Stomach smooth muscle (tissue), 2 donors: ENCODE results near the gene EPRS1.
"Not testable (repeated sequence)": the region's sequence is repeated elsewhere in the genome, so short reads cannot be mapped to it uniquely, and the experiment has no call there.

Experiments used
- H3K27ac ChIP-seq: one replicate; pipeline ENCODE4 v1.7.0; 2013; ENCODE audit warnings: mild to moderate bottlenecking, low read length, inconsistent platforms
- H3K27me3 ChIP-seq, 2 donors: one replicate each; pipeline ENCODE4 v1.7.0; 2013; ENCODE audit warnings: low read length in 2 of 2; ENCODE audit not compliant: insufficient read depth in 2 of 2, control insufficient read depth in 1 of 2
- H3K36me3 ChIP-seq, 2 donors: one replicate each; pipeline ENCODE4 v1.7.0; 2013; ENCODE audit warnings: low read length in 2 of 2; ENCODE audit not compliant: control insufficient read depth in 2 of 2, insufficient read depth in 2 of 2
- H3K4me1 ChIP-seq: one replicate; pipeline ENCODE4 v1.7.0; 2013; ENCODE audit warnings: low read length; ENCODE audit not compliant: control insufficient read depth, insufficient read depth
- H3K4me3 ChIP-seq, 2 donors: one replicate each; pipeline ENCODE4 v1.7.0; 2013; ENCODE audit warnings: low read length in 2 of 2
- H3K9ac ChIP-seq, 2 donors: one replicate each; pipeline ENCODE4 v1.7.0; 2013; ENCODE audit warnings: low read length in 2 of 2, mild to moderate bottlenecking in 1 of 2
- H3K9me3 ChIP-seq, 2 donors: one replicate each; pipeline ENCODE4 v1.7.0; 2013; ENCODE audit warnings: low read length in 2 of 2; ENCODE audit not compliant: control insufficient read depth in 2 of 2
- donor health status: healthy.
- donor health status: Pancreatic carcinoma.

EPRS1 gene

GRCh38 chr1:220046052-220046930 is at the start of gene EPRS1:
Gene EPRS1 (minus strand): TSS chr1:220046505. CDS start chr1:220046388, 117 bp downstream.
- H3K4me3 ChIP-seq, result peak within 1 kb of the TSS; percentile 99
- peak within 1 kb of the TSS; percentile 91 for H3K9ac ChIP-seq
- peak within 1 kb of the TSS; percentile 76 for H3K27ac ChIP-seq
- no peaks in the 10 kb centered on the region for H3K9me3 ChIP-seq
- no peaks in the 10 kb centered on the region for H3K36me3 ChIP-seq
- peaks cover 9% of the 10 kb centered on the region for H3K4me1 ChIP-seq
- no peaks in the 10 kb centered on the region for H3K27me3 ChIP-seq

GRCh38 chr1:220094016-220094911 is 48.0 kb upstream of the EPRS1 start, which contains the start of gene IARS2:
Gene IARS2 (plus strand): TSS chr1:220094132. CDS start chr1:220094217, 85 bp downstream.
- Histone ChIP-seq H3K9ac (peak within 1 kb of the TSS; percentile 80 to 87), H3K27ac (peak within 1 kb of the TSS; percentile 53), H3K4me1 (peaks cover 22% of the 10 kb centered on the region)

GRCh38 chr1:220093361-220094015 is 47.2 kb upstream of the EPRS1 start:
- Histone ChIP-seq H3K36me3 (peaks cover 3 to 7% of the 10 kb centered on the region in 2 donors), H3K9me3 (no peaks in the 10 kb centered on the region), H3K4me1 (peaks cover 22% of the 10 kb centered on the region), H3K4me3 (peak overlapping the region in 1 of 2 donors; percentile 93), H3K27ac (no peak overlapping the region), H3K27me3 (no peaks in the 10 kb centered on the region), H3K9ac (peak overlapping the region in 1 of 2 donors; percentile 6)

More at GRCh38 chr1:220094016-220094911, 48.0 kb upstream of the EPRS1 start, which contains the start of gene IARS2:
- peaks cover 3 to 7% of the 10 kb centered on the region in 2 donors for H3K36me3 ChIP-seq
- H3K27me3 ChIP-seq, result no peaks in the 10 kb centered on the region
- H3K4me3 ChIP-seq, result peak within 1 kb of the TSS; percentile 93 to 95
- H3K9me3 ChIP-seq, result no peaks in the 10 kb centered on the region

- Histone ChIP-seq H3K4me1 (peaks cover 22% of the 10 kb centered on the region), H3K27me3 (no peaks in the 10 kb centered on the region), H3K36me3 (peaks cover 0 to 2% of the 10 kb centered on the region in 2 donors), H3K27ac (no peak overlapping the region), H3K9ac (no peak overlapping the region), H3K9me3 (no peaks in the 10 kb centered on the region), H3K4me3 (no peak overlapping the region)
These were observed 46.4 kb upstream of the EPRS1 start for GRCh38 chr1:220092694-220093093.

DNA sequence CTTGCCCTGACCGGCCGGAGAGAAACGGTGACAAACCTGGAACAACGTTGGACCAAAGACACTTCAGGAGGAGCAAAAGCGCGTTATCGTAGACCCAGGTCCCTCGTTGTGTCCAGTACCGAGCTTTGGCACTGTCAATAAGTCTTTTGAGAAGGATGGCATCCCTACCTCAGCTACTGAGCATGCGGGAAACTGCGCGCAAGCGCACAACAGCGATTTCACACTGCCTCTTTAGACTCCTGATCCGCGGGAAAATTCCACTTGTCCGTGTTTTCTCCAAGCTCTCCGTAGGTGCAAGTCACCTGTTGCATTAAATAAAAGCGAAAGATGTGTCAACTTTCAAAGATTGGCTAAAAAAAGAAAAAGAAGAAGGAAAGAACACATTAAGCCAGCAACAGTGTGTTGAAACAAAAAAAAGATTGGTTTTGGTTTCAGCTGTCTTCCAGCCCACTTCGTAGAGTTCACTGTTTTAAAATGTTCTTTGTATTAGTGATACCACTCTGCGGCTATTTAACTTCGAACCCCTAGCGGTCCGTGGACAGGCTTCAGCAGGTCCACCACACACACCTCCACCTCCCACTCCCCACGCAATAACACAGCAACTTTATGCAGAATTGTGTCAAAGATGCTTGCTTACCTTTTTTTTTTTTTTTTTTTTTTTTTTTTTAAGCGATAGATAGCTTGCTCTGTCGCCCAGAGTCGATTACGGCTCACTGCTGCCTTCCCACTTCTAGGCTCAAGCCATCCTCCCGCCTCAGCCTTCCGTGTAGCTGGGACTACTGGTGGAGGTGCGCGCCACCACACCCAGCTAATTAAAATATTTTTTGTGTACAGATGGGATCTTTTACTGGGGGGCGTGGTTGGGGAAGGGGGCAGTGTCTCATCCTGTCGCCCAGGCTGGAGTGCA is 43.6 kb upstream of the EPRS1 start, which contains the start of gene BPNT1:
BPNT1 (minus strand) TSS at position 139 of the 907 bp plus-strand sequence. CDS start 9,942 bp downstream, outside the sequence.
- Histone ChIP-seq H3K4me1 (peaks cover 15% of the 10 kb centered on the region), H3K4me3 (peak within 1 kb of the TSS; percentile 85 to 99), H3K9ac (peak within 1 kb of the TSS; percentile 68 to 77), H3K27ac (no peak within 1 kb of the TSS), H3K9me3 (no peaks in the 10 kb centered on the region), H3K27me3 (no peaks in the 10 kb centered on the region), H3K36me3 (no peaks in the 10 kb centered on the region)

GRCh38 chr1:220086261-220086686 is 40.0 kb upstream of the EPRS1 start:
- H3K9me3 ChIP-seq, H3K4me3 ChIP-seq, H3K27ac ChIP-seq, H3K36me3 ChIP-seq, H3K9ac ChIP-seq, H3K4me1 ChIP-seq, H3K27me3 ChIP-seq: not testable (repeated sequence)

- Histone ChIP-seq H3K36me3 (no peaks in the 10 kb centered on the region), H3K27ac (no peak overlapping the region), H3K9ac (no peak overlapping the region), H3K9me3 (no peaks in the 10 kb centered on the region), H3K4me3 (no peak overlapping the region), H3K27me3 (no peaks in the 10 kb centered on the region), H3K4me1 (no peaks in the 10 kb centered on the region)
These were observed 38.2 kb upstream of the EPRS1 start for GRCh38 chr1:220084460-220084859.

DNA sequence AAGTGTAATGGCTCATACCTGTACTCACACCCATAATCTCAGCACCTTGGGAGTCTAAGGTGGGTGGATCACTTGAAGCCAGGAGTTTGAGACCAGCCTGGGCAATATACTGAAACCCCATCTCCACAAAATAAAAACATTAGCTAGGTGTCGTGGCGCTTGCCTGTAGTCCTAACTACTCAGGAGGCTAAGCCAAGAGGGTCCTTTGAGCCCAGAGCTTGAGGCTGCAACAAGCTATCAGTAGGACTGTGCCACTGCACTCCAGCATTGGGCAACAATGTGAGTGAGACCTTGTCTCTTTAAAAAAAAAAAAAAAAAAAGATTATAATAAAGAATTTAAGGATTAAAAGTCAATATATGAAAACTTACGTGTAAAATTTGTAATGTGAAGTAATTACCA is 31.6 kb upstream of the EPRS1 start:
- H3K4me1 ChIP-seq, result no peaks in the 10 kb centered on the region
- H3K27ac ChIP-seq, result no peak overlapping the region
- H3K36me3 ChIP-seq, result peaks cover 0 to 2% of the 10 kb centered on the region in 2 donors
- H3K27me3 ChIP-seq, result no peaks in the 10 kb centered on the region
- H3K9me3 ChIP-seq, result no peaks in the 10 kb centered on the region
- no peak overlapping the region for H3K9ac ChIP-seq
- H3K4me3 ChIP-seq, result no peak overlapping the region

DNA sequence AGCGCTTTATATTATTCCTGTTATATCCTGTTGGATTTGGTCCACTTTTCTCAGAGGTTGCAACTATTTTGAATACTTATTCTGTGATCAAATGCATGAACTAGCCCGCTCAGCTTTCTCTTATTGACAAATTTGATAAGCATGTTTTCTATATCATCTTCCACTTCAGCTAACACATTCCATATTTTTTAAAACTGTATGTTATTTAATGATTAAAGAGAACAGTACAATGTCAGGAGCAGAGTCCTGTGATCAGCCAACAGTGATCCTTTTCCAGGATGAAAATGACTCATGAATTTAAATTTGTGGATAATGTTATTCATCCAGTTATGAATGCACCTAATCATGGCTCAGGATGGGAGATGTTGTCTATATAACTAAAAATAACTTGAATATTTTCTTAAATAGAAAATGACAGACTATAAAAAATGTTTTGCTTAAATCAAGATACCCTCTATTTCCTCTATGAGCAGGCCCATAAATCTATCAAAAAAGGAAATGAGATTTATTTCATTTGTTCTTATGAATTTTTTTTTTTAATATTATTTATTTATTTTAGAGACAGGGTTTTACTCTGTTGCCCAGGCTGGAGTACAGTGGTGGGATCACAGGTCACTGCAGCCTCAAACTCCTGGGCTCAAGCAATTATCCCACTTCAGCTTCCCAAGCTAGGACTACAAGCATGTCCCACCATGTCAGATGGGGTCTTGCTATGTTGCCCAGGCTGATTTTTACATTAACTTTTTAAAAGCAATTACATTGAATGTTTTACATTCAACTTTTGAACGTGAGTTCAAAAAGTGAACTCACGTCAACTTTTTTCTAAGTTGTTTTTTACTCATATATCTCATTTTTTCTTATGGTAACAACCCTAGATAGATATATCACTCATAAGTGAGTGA is 30.8 kb upstream of the EPRS1 start:
- H3K36me3 ChIP-seq, result peaks cover 4 to 6% of the 10 kb centered on the region in 2 donors
- no peaks in the 10 kb centered on the region for H3K9me3 ChIP-seq

More for the DNA sequence above, 30.8 kb upstream of the EPRS1 start:
- Histone ChIP-seq H3K4me3 (no peak overlapping the region), H3K27ac (no peak overlapping the region), H3K9ac (no peak overlapping the region), H3K27me3 (no peaks in the 10 kb centered on the region), H3K4me1 (no peaks in the 10 kb centered on the region)
